Measurements from ENCODE around the gene EMILIN3. TPM values are rescaled to one million over a fixed set of nuclear protein-coding genes. Genes with fewer than 3 reads are reported as not detected.

EMILIN3 gene
- total and polyA plus RNA-seq, 2 donors (not counting 3 experiments of a cell fraction or from before 2014, with no cell fraction given), result 0.15 TPM; not detected in 1

DNA sequence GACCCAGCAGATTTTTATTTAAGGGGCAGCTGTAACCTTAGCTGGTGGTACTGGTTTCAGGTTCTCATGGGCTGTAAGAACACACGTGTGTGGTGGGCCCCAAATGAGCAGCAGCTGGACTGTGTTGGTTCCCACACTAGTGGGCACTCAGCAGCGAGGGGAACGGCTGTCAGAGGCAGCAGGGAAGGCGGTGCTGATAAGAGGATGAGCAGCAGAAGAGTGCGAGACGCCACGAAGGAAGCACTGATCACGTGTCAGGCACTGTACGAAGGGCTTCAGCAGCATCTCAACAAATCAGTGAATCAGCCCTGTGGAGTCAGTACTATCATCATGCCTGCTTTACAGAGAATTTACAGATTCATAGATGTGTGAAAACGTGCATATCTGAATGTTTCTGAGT, 41.0 kb upstream of the EMILIN3 start:
- FAIRE-seq (no peak), DNase-seq (ENCODE audit: low read depth, low spot score) (no peak)
- ChIA-PET POLR2A (no interaction called here), CTCF (interaction anchor here (1.3 kb wide), 1 partner anchor 445 kb away, joined by 3 read pairs; no protein-coding TSS in a partner anchor)
- Histone ChIP-seq H2AFZ (ENCODE audit: low read depth, low read length) (no peak overlapping the region), H3K36me3 (ENCODE audit: control insufficient read depth in 2 of 2, extremely low read depth in 1 of 2, insufficient read depth in 2 of 2, low read length in 2 of 2) (peaks cover 5 to 48% of the 10 kb centered on the region in 2 experiments), H3K27me3 (ENCODE audit: control insufficient read depth in 2 of 2, insufficient read depth in 2 of 2, low read length in 2 of 2) (no peaks in the 10 kb centered on the region), H3K27ac (ENCODE audit: insufficient read depth, low read depth, low read length) (no peak overlapping the region), H3K9ac (replicated peaks; ENCODE audit: extremely low read depth, insufficient read depth, low read length) (no peak overlapping the region), H3K4me2 (ENCODE audit: insufficient read depth, low read length) (no peak overlapping the region), H4K20me1 (replicated peaks; ENCODE audit: control insufficient read depth, extremely low read depth, insufficient read depth, low read length) (no peaks in the 10 kb centered on the region), H3K4me3 (replicated peaks in 1 of 3; ENCODE audit: insufficient read depth in 1 of 3, low read depth in 1 of 3, low read length in 3 of 3) (no peak overlapping the region), H3K9me1 (replicated peaks; ENCODE audit: control insufficient read depth, extremely low read depth, insufficient read depth, low read length) (no peaks in the 10 kb centered on the region), H3K4me1 (ENCODE audit: control insufficient read depth, extremely low read depth, insufficient read depth, low read length) (no peaks in the 10 kb centered on the region), H3K9me3 (replicated peaks; ENCODE audit: control insufficient read depth, insufficient read depth, low read length) (no peaks in the 10 kb centered on the region), H3K79me2 (ENCODE audit: control insufficient read depth, insufficient read depth, low read length) (no peaks in the 10 kb centered on the region)
- no peak for TF ChIP-seq JUN (IDR thresholded peaks at IDR 0.05; ENCODE audit: borderline replicate concordance, insufficient read depth, insufficient read length, low read depth)
- no peak for TF ChIP-seq EZH2 (IDR thresholded peaks at IDR 0.05; ENCODE audit: borderline replicate concordance, low read depth, low read length, severe bottlenecking)
- TF ChIP-seq, protein P1, sequence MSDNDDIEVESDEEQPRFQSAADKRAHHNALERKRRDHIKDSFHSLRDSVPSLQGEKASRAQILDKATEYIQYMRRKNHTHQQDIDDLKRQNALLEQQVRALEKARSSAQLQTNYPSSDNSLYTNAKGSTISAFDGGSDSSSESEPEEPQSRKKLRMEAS (IDR thresholded peaks at IDR 0.05; ENCODE audit: insufficient read depth, insufficient read length), result no peak
- no peak for TF ChIP-seq POLR2AphosphoS5 (IDR thresholded peaks at IDR 0.05; ENCODE audit: insufficient read depth, low read depth, low read length)
- TF ChIP-seq, protein P2, sequence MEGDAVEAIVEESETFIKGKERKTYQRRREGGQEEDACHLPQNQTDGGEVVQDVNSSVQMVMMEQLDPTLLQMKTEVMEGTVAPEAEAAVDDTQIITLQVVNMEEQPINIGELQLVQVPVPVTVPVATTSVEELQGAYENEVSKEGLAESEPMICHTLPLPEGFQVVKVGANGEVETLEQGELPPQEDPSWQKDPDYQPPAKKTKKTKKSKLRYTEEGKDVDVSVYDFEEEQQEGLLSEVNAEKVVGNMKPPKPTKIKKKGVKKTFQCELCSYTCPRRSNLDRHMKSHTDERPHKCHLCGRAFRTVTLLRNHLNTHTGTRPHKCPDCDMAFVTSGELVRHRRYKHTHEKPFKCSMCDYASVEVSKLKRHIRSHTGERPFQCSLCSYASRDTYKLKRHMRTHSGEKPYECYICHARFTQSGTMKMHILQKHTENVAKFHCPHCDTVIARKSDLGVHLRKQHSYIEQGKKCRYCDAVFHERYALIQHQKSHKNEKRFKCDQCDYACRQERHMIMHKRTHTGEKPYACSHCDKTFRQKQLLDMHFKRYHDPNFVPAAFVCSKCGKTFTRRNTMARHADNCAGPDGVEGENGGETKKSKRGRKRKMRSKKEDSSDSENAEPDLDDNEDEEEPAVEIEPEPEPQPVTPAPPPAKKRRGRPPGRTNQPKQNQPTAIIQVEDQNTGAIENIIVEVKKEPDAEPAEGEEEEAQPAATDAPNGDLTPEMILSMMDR (IDR thresholded peaks at IDR 0.05; ENCODE audit: extremely low read depth in 1 of 2, insufficient read depth in 1 of 2, low read depth in 1 of 2, low read length in 2 of 2), result no peak
- TF ChIP-seq MYC (IDR thresholded peaks at IDR 0.05; ENCODE audit: low read depth, low read length), result no peak
- no peak for TF ChIP-seq GATA2 (IDR thresholded peaks at IDR 0.05; ENCODE audit: insufficient read depth, insufficient read length, low read depth, low read length)
- TF ChIP-seq POLR2A (IDR thresholded peaks at IDR 0.05; ENCODE audit: low read depth, low read length), result no peak
- no peak for TF ChIP-seq FOS (IDR thresholded peaks at IDR 0.05; ENCODE audit: borderline replicate concordance, insufficient read depth, low read length)
- BruUV-seq (replicated peaks), result no TSS peak
- dilution Hi-C loops (cut with MboI; ENCODE audit: extremely low pct_ligation_motif_present, low sequenced_read_pairs) (no loop called here), intact Hi-C loops (cut with micrococcal nuclease) (no loop called here)
